Ishikawa (cell line): ENCODE measurements around the gene FOXO6.

ENCODE experiments used
- CEBPB ChIP-seq: IDR thresholded peaks from 2 replicates; pipeline ENCODE4 v1.6.1; 2012
- CREB1 ChIP-seq: IDR thresholded peaks from 2 replicates; pipeline ENCODE4 v1.6.1; 2012; ENCODE audit warnings: low read depth
- EGR1 ChIP-seq: IDR thresholded peaks from 2 replicates; pipeline ENCODE4 v1.6.1; 2012
- EP300 ChIP-seq: IDR thresholded peaks from 2 replicates; pipeline ENCODE4 v1.6.1; 2012; ENCODE audit warnings: borderline replicate concordance
- FOXM1 ChIP-seq: IDR thresholded peaks from 2 replicates; pipeline ENCODE4 v1.6.1; 2012; ENCODE audit warnings: low read depth, borderline replicate concordance
- NFIC ChIP-seq: IDR thresholded peaks from 2 replicates; pipeline ENCODE4 v1.6.1; 2012
- RAD21 ChIP-seq: IDR thresholded peaks from 2 replicates; pipeline ENCODE4 v1.6.1; 2012; ENCODE audit warnings: low read depth
- TAF1 ChIP-seq: IDR thresholded peaks from 2 replicates; pipeline ENCODE4 v1.6.1; 2012; ENCODE audit warnings: low read depth, mild to moderate bottlenecking
- TCF12 ChIP-seq: IDR thresholded peaks from 2 replicates; pipeline ENCODE4 v1.6.1; 2012; ENCODE audit warnings: low read depth
- TEAD4 ChIP-seq: IDR thresholded peaks from 2 replicates; pipeline ENCODE4 v1.6.1; 2012
- YY1 ChIP-seq: IDR thresholded peaks from 2 replicates; pipeline ENCODE4 v1.6.1; 2012; ENCODE audit warnings: low read depth
- ZBTB7A ChIP-seq: IDR thresholded peaks from 2 replicates; pipeline ENCODE4 v1.6.1; 2012; ENCODE audit warnings: low read depth
- TF ChIP-seq, protein P1 (sequence below): IDR thresholded peaks from 2 replicates; pipeline ENCODE4 v1.6.1; 2012
- TF ChIP-seq, protein P2 (sequence below): IDR thresholded peaks from 2 replicates; pipeline ENCODE4 v1.6.1; 2012; ENCODE audit warnings: low read depth, mild to moderate bottlenecking
- TF ChIP-seq, protein P3 (sequence below): IDR thresholded peaks from 2 replicates; pipeline ENCODE4 v1.6.1; 2012

FOXO6 gene

DNA sequence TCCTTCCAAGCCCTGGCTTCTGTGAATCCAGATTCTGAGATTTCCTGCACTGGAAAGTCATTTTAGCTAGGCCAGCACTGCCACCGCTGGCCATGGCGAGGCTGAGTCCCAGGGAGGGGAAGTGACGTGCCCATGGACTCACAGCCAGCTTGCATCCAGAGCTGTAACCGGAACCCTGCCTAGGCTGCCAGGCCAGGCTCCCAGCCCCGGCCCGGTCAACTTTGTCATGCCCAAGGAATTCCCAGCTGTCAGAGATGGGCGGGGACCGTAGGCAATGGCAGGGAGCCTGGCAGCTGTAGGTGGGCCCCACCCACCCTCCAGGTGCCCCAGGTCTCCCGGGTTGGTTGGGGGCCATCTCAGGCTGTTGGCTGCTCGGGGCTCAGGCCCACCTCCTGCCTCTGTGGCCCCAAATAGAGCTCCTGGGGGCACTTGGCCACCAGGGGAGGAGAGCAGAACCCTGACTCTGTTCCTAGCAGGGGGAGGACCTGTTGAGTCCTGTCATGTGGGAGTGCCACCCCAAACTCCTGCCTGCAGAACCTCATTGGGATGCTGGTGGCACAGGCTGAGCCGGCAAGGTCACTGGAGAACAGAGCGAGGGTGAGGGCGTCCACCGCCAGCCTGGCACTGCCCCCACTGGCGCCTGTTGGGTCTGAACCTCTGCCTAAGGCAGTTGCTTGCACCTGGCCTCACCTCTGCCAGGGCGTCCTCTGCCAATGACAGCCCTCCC, 57.8 kb downstream of the FOXO6 start:
- TF ChIP-seq, protein P1, sequence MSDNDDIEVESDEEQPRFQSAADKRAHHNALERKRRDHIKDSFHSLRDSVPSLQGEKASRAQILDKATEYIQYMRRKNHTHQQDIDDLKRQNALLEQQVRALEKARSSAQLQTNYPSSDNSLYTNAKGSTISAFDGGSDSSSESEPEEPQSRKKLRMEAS, result peak; percentile 53
- TF ChIP-seq TEAD4, result peak; percentile 95
- TF ChIP-seq, protein P2, sequence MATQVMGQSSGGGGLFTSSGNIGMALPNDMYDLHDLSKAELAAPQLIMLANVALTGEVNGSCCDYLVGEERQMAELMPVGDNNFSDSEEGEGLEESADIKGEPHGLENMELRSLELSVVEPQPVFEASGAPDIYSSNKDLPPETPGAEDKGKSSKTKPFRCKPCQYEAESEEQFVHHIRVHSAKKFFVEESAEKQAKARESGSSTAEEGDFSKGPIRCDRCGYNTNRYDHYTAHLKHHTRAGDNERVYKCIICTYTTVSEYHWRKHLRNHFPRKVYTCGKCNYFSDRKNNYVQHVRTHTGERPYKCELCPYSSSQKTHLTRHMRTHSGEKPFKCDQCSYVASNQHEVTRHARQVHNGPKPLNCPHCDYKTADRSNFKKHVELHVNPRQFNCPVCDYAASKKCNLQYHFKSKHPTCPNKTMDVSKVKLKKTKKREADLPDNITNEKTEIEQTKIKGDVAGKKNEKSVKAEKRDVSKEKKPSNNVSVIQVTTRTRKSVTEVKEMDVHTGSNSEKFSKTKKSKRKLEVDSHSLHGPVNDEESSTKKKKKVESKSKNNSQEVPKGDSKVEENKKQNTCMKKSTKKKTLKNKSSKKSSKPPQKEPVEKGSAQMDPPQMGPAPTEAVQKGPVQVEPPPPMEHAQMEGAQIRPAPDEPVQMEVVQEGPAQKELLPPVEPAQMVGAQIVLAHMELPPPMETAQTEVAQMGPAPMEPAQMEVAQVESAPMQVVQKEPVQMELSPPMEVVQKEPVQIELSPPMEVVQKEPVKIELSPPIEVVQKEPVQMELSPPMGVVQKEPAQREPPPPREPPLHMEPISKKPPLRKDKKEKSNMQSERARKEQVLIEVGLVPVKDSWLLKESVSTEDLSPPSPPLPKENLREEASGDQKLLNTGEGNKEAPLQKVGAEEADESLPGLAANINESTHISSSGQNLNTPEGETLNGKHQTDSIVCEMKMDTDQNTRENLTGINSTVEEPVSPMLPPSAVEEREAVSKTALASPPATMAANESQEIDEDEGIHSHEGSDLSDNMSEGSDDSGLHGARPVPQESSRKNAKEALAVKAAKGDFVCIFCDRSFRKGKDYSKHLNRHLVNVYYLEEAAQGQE, result no peak
- peak; percentile 74 for TF ChIP-seq CREB1
- peak; percentile 34 for TF ChIP-seq RAD21
- TF ChIP-seq TAF1, result peak; percentile 30
- no peak for TF ChIP-seq EGR1
- peak; percentile 80 for TF ChIP-seq NFIC
- TF ChIP-seq CEBPB, result peak; percentile 7; the same call in 1 of the 2 replicates
- TF ChIP-seq TCF12, result peak; percentile 90
- no peak for TF ChIP-seq FOXM1
- peak; percentile 72 for TF ChIP-seq YY1
- TF ChIP-seq, protein P3, sequence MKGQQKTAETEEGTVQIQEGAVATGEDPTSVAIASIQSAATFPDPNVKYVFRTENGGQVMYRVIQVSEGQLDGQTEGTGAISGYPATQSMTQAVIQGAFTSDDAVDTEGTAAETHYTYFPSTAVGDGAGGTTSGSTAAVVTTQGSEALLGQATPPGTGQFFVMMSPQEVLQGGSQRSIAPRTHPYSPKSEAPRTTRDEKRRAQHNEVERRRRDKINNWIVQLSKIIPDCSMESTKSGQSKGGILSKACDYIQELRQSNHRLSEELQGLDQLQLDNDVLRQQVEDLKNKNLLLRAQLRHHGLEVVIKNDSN, result peak; percentile 45
- peak; percentile 35; the same call in 1 of the 2 replicates for TF ChIP-seq EP300
- peak; percentile 82 for TF ChIP-seq ZBTB7A

DNA sequence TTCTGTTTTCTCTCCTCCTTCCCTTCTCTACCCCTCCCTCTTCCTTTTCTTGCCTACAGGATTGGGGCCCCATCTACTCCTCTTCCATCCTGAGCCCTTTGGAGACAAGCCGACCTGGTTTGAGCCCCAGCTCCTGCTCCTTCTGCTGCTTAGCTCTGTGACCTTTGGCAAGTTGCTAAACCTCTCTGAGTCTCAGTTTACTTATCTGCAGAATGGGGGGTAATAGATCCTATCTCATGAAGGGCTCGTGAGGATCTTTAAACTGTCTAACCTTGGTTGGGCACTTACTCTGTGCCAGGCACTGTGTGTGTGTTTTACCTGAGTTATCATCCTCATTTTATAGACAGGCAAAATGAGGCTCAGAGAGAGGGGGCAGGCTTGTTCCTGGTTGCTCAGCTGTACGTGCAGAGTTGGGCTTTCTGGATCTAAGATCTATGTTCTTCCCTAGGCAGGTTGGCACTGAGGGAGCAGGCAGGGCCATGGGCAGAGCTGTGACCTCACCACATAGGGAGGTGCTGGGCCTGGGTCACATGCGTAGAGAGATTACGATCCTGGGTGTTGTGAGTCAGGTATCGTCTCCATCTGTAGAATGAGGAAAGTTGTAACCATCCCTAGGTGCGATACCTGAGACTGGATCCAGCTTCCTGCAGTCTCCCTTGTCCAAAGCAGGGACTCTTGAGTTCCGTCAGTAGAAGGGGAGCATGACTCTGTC, 58.5 kb downstream of the FOXO6 start:
- TF ChIP-seq FOXM1 (no peak), NFIC (no peak), TCF12 (no peak), EGR1 (no peak), CREB1 (no peak), TEAD4 (no peak), YY1 (no peak), CEBPB (no peak)
- TF ChIP-seq, protein P2, result no peak
- TF ChIP-seq, protein P1, result no peak
- TF ChIP-seq, protein P3, result no peak

DNA sequence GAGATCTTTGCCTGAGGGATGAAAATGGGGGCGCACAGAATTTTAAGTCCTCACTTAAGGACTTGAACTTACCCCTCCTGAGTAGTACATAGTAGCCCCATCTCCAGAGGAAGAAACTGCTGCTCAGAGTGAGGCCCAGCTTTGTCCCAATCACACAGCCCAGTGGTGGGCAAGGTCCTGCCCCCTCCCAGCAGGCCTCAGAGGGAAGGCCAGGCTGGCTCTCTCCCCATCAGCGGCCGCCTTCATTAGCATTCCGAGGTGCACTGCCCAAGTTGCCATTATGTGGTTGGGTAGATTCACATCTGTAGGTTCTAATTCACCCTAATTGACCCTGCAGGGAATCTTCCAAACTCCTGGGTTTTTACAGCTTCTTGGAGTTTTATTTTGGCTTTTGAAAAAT, 59.1 kb downstream of the FOXO6 start:
- TF ChIP-seq TEAD4, result no peak
- no peak for TF ChIP-seq FOXM1
- TF ChIP-seq NFIC, result no peak
- no peak for TF ChIP-seq ZBTB7A
- TF ChIP-seq, protein P1, result no peak
- no peak for TF ChIP-seq TCF12
- TF ChIP-seq, protein P2, result no peak
- no peak for TF ChIP-seq TAF1
- TF ChIP-seq CEBPB, result no peak
- TF ChIP-seq RAD21, result no peak
- TF ChIP-seq, protein P3, result no peak
